GM08714 (cell line): ENCODE results near the gene CCDC92B.

Source experiments
- H3K4me3 ChIP-seq: fragments of 200-500 bp; sonication (Bioruptor generic); 2 replicates; pipeline ENCODE4 v1.5.1; 2014; ENCODE audit warnings: mild to moderate bottlenecking, low read length, inconsistent platforms
- ZNF274 ChIP-seq: IDR thresholded peaks from 2 replicates; pipeline ENCODE4 v1.6.1; 2012; ENCODE audit warnings: mild to moderate bottlenecking, low read depth, low read length

CCDC92B gene

DNA sequence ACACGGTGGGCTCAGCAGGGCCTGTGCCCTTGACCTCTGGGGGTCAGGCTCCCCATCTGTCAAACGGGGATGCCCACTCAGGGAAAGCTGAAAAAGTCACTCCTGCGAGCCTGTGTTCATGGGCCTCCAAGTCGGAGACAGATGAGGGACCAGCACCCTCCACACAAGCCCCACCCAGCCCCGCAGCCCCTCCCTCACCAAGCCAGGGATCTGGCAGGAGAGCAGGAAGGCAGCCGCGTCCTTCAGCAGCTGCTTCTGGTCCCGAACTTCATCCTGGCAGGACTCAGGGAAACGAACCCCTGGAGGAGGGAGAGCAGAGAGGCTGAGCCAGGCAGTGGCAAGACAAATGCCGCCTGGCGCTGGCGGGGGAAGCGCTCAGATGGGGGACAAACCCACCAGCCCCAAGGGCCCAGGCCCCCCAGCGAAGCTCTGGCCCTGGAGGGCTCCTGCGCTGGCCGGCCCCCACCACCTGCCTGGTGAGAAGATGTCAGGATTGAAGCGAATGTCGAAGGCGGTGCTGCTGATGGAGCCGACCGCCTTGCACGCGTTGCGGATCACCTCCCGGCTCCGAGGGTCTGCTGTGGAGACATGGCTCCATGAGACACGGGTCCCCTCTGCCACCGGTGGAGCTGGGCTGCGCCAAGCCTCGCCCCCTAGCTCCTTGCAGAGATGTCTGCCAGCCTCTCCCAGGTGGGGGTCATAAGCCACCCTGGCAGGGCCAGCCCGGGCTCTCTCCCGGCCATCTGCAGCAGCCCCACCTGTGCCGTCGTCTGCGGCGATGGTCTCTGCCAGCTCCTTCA is 53.3 kb downstream of the CCDC92B start:
- no peak for TF ChIP-seq ZNF274
- no peak overlapping the region for H3K4me3 ChIP-seq

DNA sequence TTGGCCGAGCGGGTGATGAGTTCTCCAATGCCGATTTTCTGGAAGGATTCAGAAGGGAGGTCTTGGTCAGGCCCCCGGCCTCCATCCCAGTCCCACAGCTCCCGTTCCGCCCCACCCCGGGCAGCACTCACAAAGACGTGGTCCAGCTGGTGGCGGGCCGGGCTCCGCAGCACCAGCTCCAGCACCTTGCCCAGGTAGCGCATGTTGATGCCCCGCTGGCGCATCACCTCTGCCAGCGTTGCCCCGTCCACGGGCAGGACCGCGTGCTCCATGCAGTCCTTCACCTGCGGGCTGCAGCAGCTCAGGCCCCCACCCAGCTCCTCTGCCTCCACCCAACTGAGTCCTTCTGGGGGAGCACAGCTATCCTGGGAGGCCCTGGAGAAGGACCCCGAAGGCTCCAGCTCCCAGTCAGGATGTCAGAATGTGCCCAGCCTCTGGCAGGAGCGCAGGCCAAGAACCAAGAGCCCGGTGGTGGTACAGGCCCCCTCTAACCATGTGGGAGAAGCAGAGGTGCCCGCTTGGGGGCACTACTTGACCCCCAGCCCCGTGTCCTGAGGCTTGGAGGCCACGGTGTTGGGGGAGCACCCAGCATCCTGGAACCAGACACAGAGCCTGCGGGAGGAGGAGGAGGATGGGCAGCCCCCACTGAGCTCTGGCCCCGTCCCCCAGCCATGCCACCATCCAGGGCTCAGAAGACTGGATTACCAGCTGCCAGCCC is 54.0 kb downstream of the CCDC92B start:
- TF ChIP-seq ZNF274, result no peak
- no peak overlapping the region for H3K4me3 ChIP-seq

DNA sequence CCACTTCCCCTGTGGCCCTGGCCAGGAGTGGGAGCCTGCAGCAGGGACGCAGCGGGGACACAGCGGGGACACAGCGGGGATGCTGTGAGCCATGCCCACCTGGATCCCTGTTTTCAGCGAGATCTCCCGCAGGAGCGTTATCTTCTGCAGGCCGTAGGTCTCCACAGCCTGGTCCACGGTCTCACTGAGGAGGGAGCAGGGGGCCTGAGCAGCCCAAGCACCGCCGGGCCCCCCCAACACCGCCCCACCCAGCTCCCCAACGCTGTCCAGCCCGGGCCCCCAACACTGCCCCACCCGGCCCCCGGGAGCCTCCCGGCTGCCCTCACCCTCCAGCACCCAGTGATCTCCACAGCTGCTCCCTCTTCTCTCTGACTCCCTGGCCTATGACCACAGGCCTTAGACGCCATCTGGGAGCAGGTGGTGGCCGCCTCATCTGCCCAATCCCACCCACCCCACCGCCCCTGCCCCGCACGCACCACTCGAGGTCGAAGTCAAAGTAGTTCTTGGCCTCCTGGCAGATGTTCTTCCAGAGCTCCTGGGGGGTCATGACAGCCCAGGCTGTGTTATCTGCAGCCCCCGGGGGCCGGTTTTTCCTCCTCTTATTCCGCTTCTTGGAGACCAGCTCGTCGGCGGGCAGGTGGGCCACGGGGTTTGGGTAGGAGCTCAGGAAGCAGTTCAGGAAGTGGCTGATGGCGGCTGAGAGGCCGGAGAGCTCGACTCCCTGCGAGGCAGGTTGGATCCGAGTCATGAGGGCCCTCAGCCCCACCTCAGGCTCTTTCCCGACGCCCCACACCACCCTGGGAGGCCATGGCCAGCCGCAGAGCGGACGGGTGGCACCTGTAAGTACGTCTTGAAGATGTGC is 54.8 kb downstream of the CCDC92B start:
- no peak for TF ChIP-seq ZNF274
- H3K4me3 ChIP-seq, result no peak overlapping the region

DNA sequence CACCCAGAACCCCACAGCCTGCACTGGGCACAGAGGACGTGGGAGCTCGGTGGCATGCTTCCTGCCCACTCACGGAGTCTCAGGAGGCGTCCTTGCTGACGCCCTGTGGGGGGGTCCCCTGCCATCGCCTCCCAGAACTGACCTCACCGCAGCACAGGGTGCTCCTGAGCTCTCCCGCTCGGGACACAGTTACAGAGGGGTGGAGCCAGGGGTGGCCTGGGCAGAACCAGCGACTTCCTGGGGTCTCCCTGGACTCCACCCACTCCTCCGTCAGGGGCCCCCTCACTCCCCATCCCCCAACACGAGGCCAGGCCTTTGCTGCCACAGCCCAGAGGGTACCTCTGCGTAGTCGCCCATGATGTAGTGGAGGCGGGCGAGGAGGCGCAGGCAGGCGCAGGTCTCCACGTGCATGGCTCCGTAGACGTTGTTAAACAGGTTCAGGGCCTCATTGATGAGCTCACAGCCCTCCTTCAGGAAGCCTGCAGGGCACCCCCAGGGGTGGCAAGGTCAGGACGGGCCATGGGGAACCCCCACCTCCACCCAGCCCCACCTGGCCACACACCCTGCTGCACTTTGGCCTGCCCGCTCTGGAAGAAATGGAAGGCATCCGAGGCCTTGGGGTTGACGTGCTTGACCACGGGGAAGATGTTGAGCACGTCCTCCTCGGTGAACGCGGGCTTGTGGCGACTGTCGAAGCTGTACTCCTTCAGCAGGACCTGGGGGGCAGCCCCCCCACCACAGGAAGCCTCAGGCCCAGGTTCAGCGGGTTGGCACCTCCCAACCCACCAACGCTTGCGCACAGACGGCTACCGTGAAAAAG is 55.7 kb downstream of the CCDC92B start:
- no peak for TF ChIP-seq ZNF274
- H3K4me3 ChIP-seq, result no peak overlapping the region

DNA sequence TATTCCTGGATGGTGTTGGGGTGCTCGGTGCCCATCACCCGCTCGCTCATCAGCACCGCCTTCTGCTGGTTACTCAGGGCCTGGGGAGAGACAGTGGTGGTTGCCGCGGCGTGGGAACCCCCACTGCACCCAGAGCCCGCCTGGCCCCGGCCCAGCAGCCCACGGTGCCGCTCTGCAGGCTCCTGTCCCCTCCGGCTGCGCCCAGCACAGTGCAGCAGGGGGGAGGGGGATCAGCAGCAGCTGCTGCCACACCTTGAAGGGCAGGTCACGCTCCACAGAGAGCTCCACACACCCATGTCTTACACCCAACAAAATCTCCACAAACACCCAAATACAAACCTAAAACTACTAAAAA is 56.7 kb downstream of the CCDC92B start:
- no peak overlapping the region for H3K4me3 ChIP-seq
- no peak for TF ChIP-seq ZNF274

DNA sequence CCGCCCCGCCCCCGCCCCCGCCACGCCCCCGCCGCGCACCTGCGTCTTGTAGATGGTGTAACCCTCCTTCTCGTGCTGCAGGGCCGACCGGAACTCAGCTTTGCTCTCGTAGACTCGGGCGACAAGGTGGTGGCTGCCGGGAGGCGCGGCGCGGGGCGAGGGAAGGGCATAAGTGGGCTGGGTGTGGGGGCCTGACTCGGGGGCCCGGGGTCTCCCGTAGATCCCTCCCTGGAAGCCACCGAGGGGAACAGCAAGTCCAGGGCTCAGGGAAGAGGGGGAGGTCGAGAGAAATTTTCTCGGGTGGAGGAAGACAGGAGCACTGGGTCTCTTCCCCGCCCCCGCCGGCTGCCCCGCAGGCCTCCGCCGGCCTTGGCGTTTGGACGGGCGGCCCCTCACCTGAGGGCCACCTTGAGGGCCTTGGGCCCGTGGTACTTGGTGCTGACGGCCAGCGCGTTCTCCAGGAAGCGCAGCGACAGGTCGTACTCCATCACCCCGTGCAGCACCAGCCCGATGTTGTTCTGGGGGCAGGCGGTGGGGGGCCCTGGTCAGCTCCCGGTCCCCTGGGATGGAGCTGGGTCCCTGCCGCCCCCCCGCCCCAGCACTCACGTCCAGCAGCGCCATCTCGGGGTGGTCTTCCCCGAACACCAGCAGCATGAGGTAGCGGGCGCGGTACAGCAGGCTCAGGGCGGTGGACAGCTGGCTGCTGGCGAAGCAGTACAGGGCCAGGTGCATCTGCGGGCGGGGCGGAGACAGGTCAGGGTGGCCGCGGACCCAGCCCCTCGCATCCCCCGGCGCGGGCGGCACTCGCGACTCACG is 57.3 kb downstream of the CCDC92B start:
- H3K4me3 ChIP-seq, result no peak overlapping the region
- TF ChIP-seq ZNF274, result no peak

DNA sequence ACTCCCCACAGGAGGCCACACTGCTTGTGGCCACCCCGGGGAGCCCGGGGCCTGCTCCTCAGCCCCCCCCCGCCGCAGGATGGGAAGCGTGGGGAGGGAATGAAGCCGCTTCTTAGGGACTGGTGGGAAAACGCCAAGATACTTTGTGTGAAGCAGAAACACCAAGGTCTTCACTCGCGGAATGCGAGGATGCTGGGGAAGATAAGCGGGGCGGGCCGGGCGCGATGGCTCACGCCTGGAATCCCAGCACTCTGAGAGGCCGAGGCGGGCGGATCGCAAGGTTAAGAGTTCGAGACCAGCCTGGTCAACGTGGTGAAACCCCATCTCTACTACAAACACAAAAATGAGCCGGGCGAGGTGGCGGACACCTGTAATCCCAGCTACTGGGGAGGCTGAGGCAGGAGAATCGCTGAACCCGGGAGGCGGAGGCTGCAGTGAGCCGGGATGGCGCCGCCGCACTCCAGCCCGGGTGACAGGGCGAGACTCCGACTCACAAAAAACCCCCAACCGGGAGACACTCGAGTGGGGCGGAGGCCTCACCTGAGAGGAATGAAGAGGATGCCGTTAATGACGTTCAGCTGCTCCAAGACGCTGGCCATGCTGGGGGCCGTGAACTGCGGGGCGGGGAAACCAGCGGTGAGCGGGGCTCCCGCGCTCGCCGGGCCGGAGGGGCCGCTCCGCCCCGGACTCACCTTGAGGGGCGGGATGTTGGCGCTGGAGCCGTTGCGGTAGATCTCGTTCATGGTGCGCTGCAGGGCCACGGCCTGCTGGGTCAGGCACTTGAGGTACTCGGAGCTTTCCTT is 58.2 kb downstream of the CCDC92B start:
- TF ChIP-seq ZNF274, result no peak
- H3K4me3 ChIP-seq, result no peak overlapping the region

DNA sequence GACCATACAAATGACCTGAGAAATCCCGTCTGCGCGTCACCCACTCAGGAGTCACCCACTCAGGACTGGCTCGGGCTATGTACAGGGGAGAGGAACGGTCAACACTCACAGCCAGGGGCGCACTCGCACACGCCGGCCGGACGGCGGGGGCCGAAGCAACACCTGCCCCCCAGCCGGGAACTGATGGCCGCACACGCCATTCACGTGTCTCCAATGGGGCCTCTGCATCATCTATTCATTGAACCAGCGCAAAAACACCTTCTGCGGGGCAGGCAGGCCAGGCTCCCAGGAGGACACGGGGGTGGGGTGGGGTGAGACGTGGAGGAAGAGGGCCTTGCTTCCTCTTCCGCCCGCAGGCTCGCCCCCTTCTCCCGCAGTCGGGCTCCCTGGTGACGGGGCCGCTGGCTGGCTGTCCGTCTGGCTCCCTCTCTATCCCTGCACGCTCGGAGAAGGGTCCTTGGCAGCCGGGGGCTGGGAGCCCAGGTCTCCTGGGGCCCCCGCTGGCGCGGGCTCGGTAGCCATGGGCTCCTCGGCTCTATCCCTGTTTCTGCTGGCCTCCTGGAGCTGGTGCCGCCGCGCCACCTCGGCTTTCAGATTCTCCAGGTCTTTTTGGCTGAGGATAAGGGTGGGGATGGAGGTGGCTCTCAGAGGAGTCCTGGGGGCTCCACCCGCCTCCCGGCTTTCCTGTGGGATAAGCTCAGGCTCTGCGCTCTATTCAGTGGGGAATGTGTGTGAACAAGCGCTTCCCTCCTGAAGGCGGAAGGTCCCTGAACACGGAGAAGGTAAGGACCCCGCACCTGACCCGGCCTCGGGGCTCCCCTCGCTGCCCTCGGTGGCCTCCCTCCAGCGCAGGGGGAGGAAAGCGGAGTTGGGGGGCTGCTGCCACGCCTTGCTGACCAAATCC is 59.0 kb downstream of the CCDC92B start:
- no peak overlapping the region for H3K4me3 ChIP-seq
- TF ChIP-seq ZNF274, result no peak

DNA sequence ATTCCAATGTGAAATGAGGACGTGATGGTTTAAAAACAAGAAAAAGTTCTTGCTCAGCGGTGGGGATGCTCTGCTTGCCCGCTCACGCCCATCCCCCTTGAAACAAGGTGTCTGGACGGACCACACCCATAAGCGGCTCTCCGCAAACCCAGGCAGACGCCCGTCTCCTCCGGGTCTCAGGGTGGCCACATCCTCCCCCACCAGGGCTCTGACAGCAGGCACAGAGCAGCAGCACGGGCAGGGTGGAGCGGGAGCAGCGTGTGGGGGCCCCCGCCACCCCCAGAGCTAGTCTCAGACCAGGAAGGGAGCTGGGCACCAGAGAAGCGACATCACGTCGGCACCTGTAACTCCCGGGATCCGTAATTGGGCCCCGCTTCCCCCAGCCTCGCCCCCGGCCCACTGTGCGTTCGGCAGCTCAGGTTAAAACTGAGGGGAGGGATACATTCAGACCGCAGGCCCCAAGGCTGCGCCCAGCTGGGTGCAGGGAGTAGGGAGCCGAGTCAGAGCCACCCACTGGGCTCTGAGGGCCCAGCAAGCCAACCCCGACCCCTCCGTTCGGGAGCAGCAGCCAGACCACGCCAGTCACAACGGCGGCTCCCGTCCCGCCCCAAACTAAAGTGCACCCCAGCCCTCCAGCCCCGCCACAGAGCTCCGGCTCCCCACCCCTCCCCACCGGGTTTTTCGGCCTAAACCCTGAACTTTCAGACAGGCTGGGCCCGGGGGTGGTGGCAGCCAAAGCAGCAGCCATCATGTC is 59.9 kb downstream of the CCDC92B start:
- H3K4me3 ChIP-seq, result no peak overlapping the region
- no peak for TF ChIP-seq ZNF274

DNA sequence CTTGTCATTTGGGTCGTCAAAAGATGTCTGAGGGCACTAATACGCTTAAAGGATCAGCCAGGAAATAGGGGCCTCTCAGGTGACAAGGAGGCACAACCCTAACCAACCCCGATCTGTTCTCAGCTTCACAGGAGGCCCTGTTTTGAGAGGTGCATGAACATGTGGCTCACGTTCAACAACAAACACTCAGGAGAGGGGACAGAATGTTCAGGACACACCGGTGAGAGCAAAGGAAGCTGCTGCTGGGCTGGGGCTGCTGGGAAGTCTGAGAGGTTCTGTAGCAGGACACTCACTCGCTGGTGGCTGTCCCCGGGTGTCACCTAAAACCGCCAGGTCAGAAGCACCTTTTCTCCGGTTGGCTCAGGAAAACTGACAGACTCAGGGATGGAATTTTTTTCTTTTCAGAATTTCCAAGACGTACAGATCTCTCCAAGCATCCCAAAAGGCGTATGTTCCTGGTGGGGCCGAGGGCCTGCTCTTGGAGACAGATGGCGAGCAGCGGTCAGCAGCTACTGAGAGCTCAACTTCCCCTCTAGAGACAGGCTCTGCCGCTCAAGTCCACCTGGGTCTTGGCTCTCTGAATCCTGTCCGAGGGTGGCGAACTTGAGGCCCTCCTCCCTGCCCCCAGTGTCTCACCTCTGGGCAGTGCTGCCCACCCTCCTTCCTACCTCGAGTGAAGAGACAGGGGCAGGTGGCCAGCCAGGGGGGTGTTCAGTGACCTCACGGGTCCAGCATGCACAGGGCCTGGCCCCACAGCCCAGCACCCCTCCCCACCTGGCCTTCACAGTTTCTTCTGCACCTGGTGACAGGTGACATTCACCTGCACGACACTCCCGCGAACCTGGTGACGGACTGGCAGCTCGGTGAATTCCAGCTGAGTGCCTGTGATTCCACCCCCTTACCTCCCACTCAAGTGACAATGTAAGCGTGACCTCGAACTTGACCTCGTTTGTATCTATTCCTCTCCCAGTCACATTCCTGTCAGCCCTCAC is 60.8 kb downstream of the CCDC92B start:
- H3K4me3 ChIP-seq, result no peak overlapping the region
- TF ChIP-seq ZNF274, result no peak
